ENCODE measurements around the gene WDR20. TPM values are rescaled to one million over a fixed set of nuclear protein-coding genes. Genes with fewer than 3 reads are reported as not detected.
"Not testable (repeated sequence)": the region's sequence is repeated elsewhere in the genome, so short reads cannot be mapped to it uniquely, and the experiment has no call there.

WDR20 gene
- total RNA-seq, 1 donor from 2014 or later = 20.5 TPM

DNA sequence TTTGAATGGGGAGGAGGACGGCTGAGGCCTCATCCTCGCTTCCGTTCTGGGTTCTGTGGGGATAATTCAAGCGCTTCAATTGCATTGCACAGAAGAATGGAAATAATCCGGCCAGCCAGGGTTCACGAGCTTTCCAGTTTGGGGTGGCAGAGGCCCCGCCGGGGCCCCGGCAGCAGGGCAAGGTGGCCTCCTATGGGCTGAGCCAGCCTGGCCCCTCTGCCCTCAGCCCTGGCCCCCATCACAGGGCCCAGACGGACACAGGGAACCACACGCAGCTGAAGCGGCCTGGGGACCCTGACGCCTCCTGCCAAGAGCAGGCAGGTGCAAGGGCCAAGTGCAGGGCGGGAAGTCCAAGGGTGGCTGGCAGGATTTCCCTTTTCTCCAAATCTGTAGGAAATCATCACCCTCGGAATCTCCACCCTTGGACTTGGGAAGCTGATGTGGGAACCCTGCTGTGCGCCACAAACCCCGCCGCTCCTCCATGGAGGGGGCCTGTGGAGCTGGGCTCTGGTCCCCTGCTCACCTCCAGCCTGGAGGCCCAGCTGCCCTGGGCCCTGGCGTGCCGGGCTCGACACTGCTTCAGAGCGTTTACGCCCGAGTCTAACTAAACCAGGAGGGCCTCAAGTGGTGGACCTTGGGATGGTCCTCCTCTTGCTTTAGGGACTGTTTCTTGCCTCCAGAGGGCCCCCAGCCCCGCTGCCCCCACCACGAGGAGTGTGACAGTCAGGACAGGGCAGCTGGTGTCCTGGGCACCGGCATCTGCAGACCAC is 86.8 kb downstream of the WDR20 start:
- DNase-seq (no peak), ATAC-seq (no peak)
- intact Hi-C loops (cut with micrococcal nuclease) = no loop called here

GRCh38 chr14:102227184-102227964 is 87.7 kb downstream of the WDR20 start:
- intact Hi-C loops (cut with micrococcal nuclease) = no loop called here
- peak; percentile 11 for ATAC-seq
- DNase-seq = no peak

DNA sequence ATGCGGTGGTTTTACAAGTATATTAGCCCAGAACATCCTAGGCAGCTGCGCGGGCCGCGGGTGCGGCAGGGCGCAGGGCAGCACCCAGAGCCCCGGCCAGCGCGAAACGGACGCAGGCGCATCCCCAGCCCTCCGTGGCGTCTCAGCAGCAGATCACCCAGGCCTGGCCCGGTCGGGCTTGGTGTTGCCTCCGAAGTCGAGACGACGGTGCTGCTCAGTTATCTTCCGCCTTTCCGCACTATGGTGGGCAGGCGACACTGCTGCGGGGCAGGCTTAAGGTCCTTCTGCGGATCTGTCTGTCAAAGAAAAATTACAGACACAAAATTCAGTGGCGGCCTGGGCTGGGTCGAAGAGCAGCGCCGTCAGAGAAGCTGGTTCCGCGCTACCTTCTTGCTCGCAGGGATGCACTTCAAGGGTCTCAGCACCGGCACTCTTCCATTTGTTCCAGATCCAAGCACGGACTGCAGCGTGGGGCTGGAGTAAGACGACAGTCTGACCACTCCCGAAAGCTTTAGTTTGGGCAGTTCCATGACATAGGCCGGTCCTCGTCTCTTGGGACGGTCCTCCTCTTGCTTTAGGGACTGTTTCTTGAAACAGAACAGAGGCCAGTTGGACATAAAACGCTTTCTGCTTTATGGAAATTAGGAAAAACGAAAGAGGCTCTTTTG is 89.5 kb downstream of the WDR20 start:
- ATAC-seq = no peak
- DNase-seq = no peak
- intact Hi-C loops (cut with micrococcal nuclease) = no loop called here

- intact Hi-C loops (cut with micrococcal nuclease) = no loop called here
- ATAC-seq (no peak), DNase-seq (no peak)
Measured at GRCh38 chr14:102229739-102230092, 90.0 kb downstream of the WDR20 start.

- intact Hi-C loops (cut with micrococcal nuclease) = no loop called here
- no peak for ATAC-seq
- DNase-seq = no peak
Measured at GRCh38 chr14:102230481-102231210, 90.9 kb downstream of the WDR20 start.

DNA sequence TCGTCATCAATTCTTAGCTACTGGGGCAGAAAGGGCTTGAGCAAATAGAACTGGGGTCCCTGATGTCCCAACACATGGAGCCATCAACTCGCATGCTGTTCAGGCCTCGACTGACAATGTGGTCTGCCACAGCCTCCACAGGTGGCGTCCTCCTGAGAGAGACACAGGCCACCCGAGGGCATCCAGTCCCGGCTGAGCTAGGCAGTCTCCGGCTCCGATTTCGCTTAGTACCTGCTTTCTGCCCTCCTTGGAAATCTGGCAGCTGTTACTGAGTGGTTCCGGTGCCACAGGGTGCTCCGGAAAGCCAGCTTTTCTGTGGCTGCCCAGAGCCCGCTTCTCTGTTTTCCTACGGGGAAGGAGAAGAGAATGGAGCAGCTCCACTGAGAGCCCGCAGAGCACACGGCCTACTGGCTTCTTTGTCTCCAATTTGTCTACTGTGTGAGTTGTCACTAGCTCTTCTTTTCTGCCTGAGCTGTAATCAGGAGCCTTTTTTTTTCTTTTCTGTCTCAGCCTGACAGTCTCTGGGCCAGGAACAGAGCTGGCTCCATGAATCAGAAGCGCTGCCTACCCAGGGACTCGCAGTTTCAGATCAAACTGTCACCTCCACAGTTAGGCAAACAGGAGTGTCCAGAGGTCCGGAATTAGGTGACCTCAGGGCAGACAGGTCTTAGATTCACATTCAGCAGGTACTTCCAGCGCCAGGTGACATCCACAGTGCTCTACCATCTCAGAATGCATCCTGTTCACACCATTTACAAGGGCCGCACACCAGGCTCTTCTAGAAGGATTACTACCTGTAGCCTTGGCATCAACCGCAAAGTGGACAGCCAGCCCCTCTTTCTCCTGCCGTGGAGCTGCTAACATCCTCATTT is 92.0 kb downstream of the WDR20 start:
- intact Hi-C loops (cut with micrococcal nuclease) = no loop called here
- no peak for ATAC-seq

GRCh38 chr14:102232348-102232625 is 92.6 kb downstream of the WDR20 start:
- intact Hi-C loops (cut with micrococcal nuclease) = no loop called here
- no peak for DNase-seq
- no peak for ATAC-seq

More for the DNA sequence above, 92.0 kb downstream of the WDR20 start:
- DNase-seq = no peak

- intact Hi-C loops (cut with micrococcal nuclease) = no loop called here
- no peak for DNase-seq
- ATAC-seq = no peak
Measured at GRCh38 chr14:102233081-102233480, 93.4 kb downstream of the WDR20 start.

GRCh38 chr14:102234331-102235264 is 94.9 kb downstream of the WDR20 start:
- intact Hi-C loops (cut with micrococcal nuclease) = loop anchor here (2.0 kb wide), 1 partner anchor 80 kb away; no protein-coding TSS in a partner anchor
- DNase-seq (no peak), ATAC-seq (peak; percentile 45)

DNA sequence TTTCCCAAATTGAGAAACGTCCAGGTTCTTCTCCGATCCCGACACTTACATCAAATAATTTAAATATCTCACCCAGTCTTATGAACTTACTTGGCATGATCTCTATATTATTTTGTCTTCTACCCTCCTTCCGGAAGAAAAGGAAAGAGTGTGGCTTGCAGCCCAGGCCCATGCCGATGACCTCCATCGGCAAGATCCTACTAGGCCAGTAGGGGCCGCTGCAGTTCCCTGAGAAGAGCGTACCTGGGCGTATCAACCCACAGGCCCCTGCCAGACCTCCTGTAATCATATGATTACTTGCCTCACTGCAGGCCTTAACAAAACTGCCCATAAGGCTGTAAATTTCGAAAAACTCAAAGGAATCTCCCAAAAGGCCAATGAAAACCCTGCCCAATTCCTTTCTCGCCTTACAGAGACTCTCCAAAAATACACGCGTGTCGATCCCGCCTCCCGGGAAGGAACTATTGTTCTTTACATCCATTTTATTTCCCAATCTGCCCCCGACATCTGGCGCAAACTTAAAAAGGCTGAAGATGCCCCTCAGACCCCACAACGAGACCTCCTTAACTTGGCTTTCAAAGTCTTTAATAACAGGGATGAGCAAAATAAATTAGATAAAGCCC is 95.7 kb downstream of the WDR20 start:
- intact Hi-C loops (cut with micrococcal nuclease) = loop anchor here (2.0 kb wide), 1 partner anchor 79 kb away; no protein-coding TSS in a partner anchor
- ATAC-seq (peak; percentile 96), DNase-seq (peak; percentile 91)

DNA sequence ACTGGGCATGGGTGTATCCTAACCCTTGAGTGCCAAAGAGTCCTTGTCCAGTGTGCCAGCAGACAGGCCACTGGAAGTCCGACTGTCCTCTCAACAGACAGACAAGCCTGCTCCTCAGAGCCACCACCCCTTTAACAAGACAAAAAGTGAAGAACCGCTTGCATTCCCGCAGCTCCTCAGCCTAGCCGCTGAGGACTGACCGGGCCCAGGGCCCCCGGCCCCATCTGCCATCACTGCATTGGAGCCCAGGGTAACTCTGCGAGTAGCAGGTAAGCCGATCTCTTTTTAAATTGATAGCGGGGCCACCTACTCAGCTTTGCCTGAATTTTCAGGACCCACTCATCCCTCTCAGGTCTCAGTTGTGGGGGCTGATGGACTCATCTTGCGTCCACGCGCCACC is 96.3 kb downstream of the WDR20 start:
- no peak for DNase-seq
- ATAC-seq = no peak
- intact Hi-C loops (cut with micrococcal nuclease) = no loop called here

GRCh38 chr14:102238131-102238530 is 98.4 kb downstream of the WDR20 start:
- intact Hi-C loops (cut with micrococcal nuclease) = no loop called here
- DNase-seq = no peak
- no peak for ATAC-seq

- intact Hi-C loops (cut with micrococcal nuclease) = no loop called here
- ATAC-seq = no peak
- no peak for DNase-seq
Measured at GRCh38 chr14:102238766-102239165, 99.1 kb downstream of the WDR20 start.

- ATAC-seq (no peak), DNase-seq (no peak)
- intact Hi-C loops (cut with micrococcal nuclease) = no loop called here
Measured at GRCh38 chr14:102239231-102239630, 99.5 kb downstream of the WDR20 start.

DNA sequence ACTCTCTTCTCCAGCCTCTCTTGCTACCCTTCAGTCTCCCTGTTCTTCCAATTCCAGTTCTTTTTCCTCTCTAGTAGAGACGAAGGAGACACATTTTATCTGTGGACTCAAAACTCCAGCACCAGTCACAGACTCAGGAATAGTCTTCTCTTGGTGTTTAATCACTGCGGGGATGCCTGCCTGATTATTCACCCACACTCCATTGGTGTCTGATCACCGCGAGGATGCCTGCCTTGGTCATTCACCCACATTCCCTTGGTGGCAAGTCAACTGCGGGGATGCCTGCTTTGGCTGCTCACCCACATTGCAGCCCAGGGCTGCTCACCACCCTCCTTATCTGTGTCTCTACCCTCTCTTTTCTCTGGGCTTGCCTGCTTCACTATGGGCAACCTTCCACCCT is 100.8 kb downstream of the WDR20 start:
- intact Hi-C loops (cut with micrococcal nuclease); DNase-seq; ATAC-seq: not testable (repeated sequence)

GRCh38 chr14:102241147-102241546 is 101.5 kb downstream of the WDR20 start:
- no peak for DNase-seq
- no peak for ATAC-seq
- intact Hi-C loops (cut with micrococcal nuclease) = no loop called here

DNA sequence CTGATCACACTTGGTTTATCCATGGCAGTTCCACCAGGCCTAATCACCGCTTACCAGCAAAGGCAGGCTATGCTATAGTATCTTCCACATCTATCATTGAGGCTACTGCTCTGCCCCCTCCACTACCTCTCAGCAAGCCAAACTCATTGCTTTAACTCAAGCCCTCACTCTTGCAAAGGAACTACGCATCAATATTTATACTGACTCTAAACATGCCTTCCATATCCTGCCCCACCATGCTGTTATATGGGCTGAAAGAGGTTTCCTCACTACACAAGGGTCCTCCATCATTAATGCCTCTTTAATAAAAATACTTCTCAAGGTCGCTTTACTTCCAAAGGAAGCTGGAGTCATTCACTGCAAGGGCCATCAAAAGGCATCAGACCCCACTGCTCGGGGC is 104.1 kb downstream of the WDR20 start:
- DNase-seq; intact Hi-C loops (cut with micrococcal nuclease); ATAC-seq: not testable (repeated sequence)

Measured in left ventricle myocardium superior (tissue), 1 donor.